Progenitor cell of endocrine pancreas (in vitro differentiated cells): ENCODE data around the gene VEPH1. TPM values are rescaled to one million over a fixed set of nuclear protein-coding genes. Genes with fewer than 3 reads are reported as not detected.

ENCODE experiments used
- DNase-seq: peaks from one replicate; pipeline ENCODE4 v3.0.0; 2021; ENCODE audit warnings: low spot score; ENCODE audit not compliant: unreplicated experiment
- H3K27ac Mint-ChIP-seq: 2 replicates; pipeline ENCODE4 v1.8.0; 2021; ENCODE audit warnings: mild to moderate bottlenecking, moderate library complexity, mixed read lengths
- H3K27me3 Mint-ChIP-seq: 2 replicates; pipeline ENCODE4 v1.8.0; 2021; ENCODE audit warnings: mixed read lengths
- H3K36me3 Mint-ChIP-seq: 2 replicates; pipeline ENCODE4 v1.8.0; 2022; ENCODE audit warnings: mixed read lengths; ENCODE audit not compliant: insufficient read depth
- H3K4me1 Mint-ChIP-seq: 2 replicates; pipeline ENCODE4 v1.8.0; 2021; ENCODE audit warnings: low read depth, mixed read lengths
- H3K4me3 Mint-ChIP-seq: 2 replicates; pipeline ENCODE4 v1.8.0; 2021; ENCODE audit warnings: low read depth, mild to moderate bottlenecking, moderate library complexity, mixed read lengths
- H3K9me3 Mint-ChIP-seq: 2 replicates; pipeline ENCODE4 v1.8.0; 2021; ENCODE audit warnings: low read depth, mixed read lengths
- CTCF ChIP-seq: fragments of 200-600 bp; sonication (generic); IDR thresholded peaks from one replicate; pipeline ENCODE4 v1.5.0; 2021; ENCODE audit warnings: antibody characterized with exemption, mild to moderate bottlenecking; ENCODE audit not compliant: unreplicated experiment
- total RNA-seq: library from RNA; stranded (reverse); gene quantifications from 2 replicates; pipeline ENCODE4 v1.2.1, GENCODE V29; 2021

The VEPH1 gene
- total RNA-seq, 1 donor from 2014 or later, result 12.3 TPM

DNA sequence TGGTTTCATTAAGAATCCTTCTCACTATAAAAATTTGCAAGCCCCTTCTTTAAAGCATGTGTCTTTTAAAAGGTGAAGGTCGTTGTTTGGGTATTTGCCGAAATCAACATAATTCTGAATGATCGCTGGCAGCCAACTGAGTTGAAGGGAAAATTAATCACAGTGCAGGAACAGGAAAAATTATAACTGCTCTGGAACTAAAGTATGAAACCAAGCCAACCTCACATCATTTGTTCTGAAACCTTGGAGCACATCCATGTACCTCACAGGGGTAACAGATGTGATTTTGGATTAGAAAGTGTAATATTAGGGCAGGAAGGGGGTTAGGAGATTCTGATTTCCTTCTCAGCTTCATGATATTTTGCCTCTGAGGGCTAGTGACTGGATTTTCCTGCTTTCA is 118.7 kb downstream of the VEPH1 start:
- Mint-ChIP-seq H3K4me3 (no peak overlapping the region), H3K27me3 (no peaks in the 10 kb centered on the region), H3K9me3 (no peaks in the 10 kb centered on the region), H3K4me1 (no peaks in the 10 kb centered on the region), H3K36me3 (no peaks in the 10 kb centered on the region), H3K27ac (no peak overlapping the region)
- no peak for TF ChIP-seq CTCF
- DNase-seq, result no peak

DNA sequence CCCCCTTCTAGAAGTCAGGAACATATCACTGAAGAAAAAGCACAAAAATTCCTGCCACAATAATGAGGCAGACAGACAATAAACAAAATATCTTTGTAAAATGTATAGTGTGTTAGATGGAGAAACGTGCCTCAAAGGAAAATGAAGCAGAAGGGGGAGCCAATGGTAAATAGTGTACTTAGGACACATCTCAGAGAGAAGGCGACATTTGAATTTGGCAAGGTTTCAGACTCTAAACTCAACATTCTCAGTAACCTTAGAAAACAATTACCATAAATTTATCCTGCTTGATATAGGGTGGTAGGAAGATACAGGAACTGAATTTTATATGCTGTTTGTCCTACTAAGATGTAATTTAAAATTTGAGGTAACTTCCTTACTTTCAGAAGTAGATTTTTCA is 119.2 kb downstream of the VEPH1 start:
- no peak for TF ChIP-seq CTCF
- Mint-ChIP-seq H3K36me3 (no peaks in the 10 kb centered on the region), H3K27ac (no peak overlapping the region), H3K27me3 (no peaks in the 10 kb centered on the region), H3K4me3 (no peak overlapping the region), H3K4me1 (no peaks in the 10 kb centered on the region), H3K9me3 (no peaks in the 10 kb centered on the region)
- no peak for DNase-seq

DNA sequence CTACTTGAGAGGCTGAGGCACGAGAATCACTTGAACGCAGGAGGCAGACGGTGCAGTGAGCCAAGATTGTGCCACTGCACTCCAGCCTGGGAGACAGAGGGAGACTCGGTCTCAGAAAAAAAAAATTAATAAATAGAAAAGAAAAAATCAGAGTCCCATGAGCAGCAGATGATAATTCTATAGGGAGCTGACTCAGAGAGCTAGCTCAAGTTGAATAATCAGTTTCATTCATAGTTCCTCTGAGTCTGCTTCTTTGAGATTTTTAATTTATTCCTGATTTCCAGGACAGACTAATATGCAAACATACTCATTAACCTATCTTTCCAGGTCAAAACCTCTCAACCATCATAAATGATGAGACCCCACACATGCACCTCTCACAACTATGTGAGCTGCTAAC is 121.6 kb downstream of the VEPH1 start:
- no peaks in the 10 kb centered on the region for H3K36me3 Mint-ChIP-seq
- no peaks in the 10 kb centered on the region for H3K9me3 Mint-ChIP-seq
- H3K27ac Mint-ChIP-seq, result no peak overlapping the region
- no peak overlapping the region for H3K4me3 Mint-ChIP-seq
- no peaks in the 10 kb centered on the region for H3K27me3 Mint-ChIP-seq
- TF ChIP-seq CTCF, result no peak
- no peaks in the 10 kb centered on the region for H3K4me1 Mint-ChIP-seq
- no peak for DNase-seq

DNA sequence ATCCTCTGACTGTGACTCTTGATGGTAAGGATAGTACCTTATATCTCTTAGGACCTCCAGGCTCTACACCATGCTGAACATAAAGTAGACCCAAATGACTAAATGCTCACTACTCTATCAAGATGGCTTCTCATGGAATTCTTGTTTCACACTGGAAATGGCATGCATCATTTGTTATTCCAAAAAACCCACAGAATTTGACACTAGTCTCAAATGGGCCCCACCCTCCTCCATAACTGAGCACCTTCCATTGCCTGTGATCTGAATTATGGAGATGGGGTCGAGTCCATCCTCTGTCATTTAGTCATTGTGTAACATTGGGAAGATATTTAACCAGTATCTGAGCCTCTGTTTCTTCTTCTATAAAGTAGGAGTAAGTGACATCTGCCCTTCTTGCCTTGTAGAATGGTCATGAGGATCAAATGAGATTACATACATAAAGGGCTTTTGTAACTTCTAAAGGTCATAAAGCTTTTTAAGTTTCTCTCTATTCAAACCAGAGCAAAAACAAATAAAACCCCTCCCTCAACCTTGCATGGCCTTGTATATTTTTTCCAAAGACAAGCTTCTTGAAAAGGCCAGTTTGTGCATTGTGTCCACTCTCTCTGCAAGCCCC is 123.6 kb downstream of the VEPH1 start:
- TF ChIP-seq CTCF, result no peak
- Mint-ChIP-seq H3K27me3 (no peaks in the 10 kb centered on the region), H3K36me3 (no peaks in the 10 kb centered on the region), H3K4me3 (no peak overlapping the region), H3K4me1 (no peaks in the 10 kb centered on the region), H3K27ac (no peak overlapping the region), H3K9me3 (no peaks in the 10 kb centered on the region)
- no peak for DNase-seq

GRCh38 chr3:157376603-157377300 is 126.5 kb downstream of the VEPH1 start:
- no peaks in the 10 kb centered on the region for H3K4me1 Mint-ChIP-seq
- DNase-seq, result no peak
- no peaks in the 10 kb centered on the region for H3K9me3 Mint-ChIP-seq
- no peaks in the 10 kb centered on the region for H3K27me3 Mint-ChIP-seq
- no peak for TF ChIP-seq CTCF
- H3K27ac Mint-ChIP-seq, result no peak overlapping the region
- H3K36me3 Mint-ChIP-seq, result no peaks in the 10 kb centered on the region
- H3K4me3 Mint-ChIP-seq, result no peak overlapping the region
